Right atrium auricular region (tissue), 2 donors: ENCODE measurements around the gene BEND7. TPM values are rescaled to one million over a fixed set of nuclear protein-coding genes. Genes with fewer than 3 reads are reported as not detected.

Experiments
- DNase-seq: peaks from one replicate; pipeline ENCODE4 v3.0.0-alpha.2; 2019; ENCODE audit warnings: low spot score
- H3K27ac ChIP-seq, 2 donors: fragments of 200-600 bp; sonication (generic); 1 replicate in 1 of 2; 2 replicates in 1 of 2; pipeline ENCODE4 v1.5.1; 2016 to 2019
- H3K27me3 ChIP-seq, 2 donors: fragments of 200-600 bp; sonication (generic); one replicate each; pipeline versions ENCODE4 v1.5.1 to v1.6.0; 2017 to 2019
- H3K36me3 ChIP-seq: fragments of 200-600 bp; sonication (generic); one replicate; pipeline ENCODE4 v1.5.1; 2016
- H3K4me1 ChIP-seq, 2 donors: fragments of 200-600 bp; sonication (generic); one replicate each; pipeline versions ENCODE4 v1.5.1 to v1.6.0; 2017 to 2019
- H3K4me3 ChIP-seq, 2 donors: fragments of 200-600 bp; sonication (generic); 1 replicate in 1 of 2; 2 replicates in 1 of 2; pipeline ENCODE4 v1.5.1; 2017 to 2019; ENCODE audit warnings: mild to moderate bottlenecking in 1 of 2, moderate library complexity in 1 of 2
- H3K9me3 ChIP-seq, 2 donors: fragments of 200-600 bp; sonication (generic); one replicate each; pipeline ENCODE4 v1.5.1; 2019
- CTCF ChIP-seq, 2 donors: fragments of 200-600 bp; sonication (generic); IDR thresholded peaks; one replicate each; pipeline ENCODE4 v1.5.1; 2019; ENCODE audit warnings: antibody characterized with exemption in 2 of 2
- total RNA-seq, 2 donors: library from RNA; depleted of rRNA; stranded (reverse); fragments of >200 nt; gene quantifications; one replicate each; pipeline ENCODE4 v1.1.0, GENCODE V29; 2016

The BEND7 gene
- total RNA-seq, 2 donors from 2014 or later: 11.5 to 11.6 TPM

GRCh38 chr10:13511409-13511808 lies 17.4 kb downstream of the BEND7 start:
- H3K36me3 ChIP-seq: no peaks in the 10 kb centered on the region
- no peak overlapping the region for H3K27ac ChIP-seq
- no peak for DNase-seq
- no peak for TF ChIP-seq CTCF (IDR thresholded peaks at IDR 0.05)
- no peaks in the 10 kb centered on the region for H3K27me3 ChIP-seq
- H3K4me1 ChIP-seq: no peaks in the 10 kb centered on the region
- H3K9me3 ChIP-seq: no peaks in the 10 kb centered on the region
- H3K4me3 ChIP-seq: no peak overlapping the region

- H3K36me3 ChIP-seq: no peaks in the 10 kb centered on the region
- no peak overlapping the region for H3K4me3 ChIP-seq
- no peak overlapping the region for H3K27ac ChIP-seq
- H3K4me1 ChIP-seq: peaks cover 0 to 8% of the 10 kb centered on the region in 2 donors
- no peaks in the 10 kb centered on the region for H3K9me3 ChIP-seq
- TF ChIP-seq CTCF (IDR thresholded peaks at IDR 0.05): no peak
- no peak for DNase-seq
- no peaks in the 10 kb centered on the region for H3K27me3 ChIP-seq
These were observed 23.6 kb downstream of the BEND7 start for GRCh38 chr10:13505052-13505680.

GRCh38 chr10:13503745-13504463 lies 24.9 kb downstream of the BEND7 start:
- Histone ChIP-seq H3K4me1 (peaks cover 0 to 8% of the 10 kb centered on the region in 2 donors), H3K27me3 (no peaks in the 10 kb centered on the region), H3K9me3 (no peaks in the 10 kb centered on the region), H3K4me3 (no peak overlapping the region), H3K36me3 (no peaks in the 10 kb centered on the region), H3K27ac (no peak overlapping the region)
- no peak for TF ChIP-seq CTCF (IDR thresholded peaks at IDR 0.05)
- no peak for DNase-seq

- Histone ChIP-seq H3K9me3 (no peaks in the 10 kb centered on the region), H3K36me3 (no peaks in the 10 kb centered on the region), H3K27ac (no peak overlapping the region), H3K4me3 (no peak overlapping the region), H3K27me3 (no peaks in the 10 kb centered on the region), H3K4me1 (peaks cover 0 to 8% of the 10 kb centered on the region in 2 donors)
- DNase-seq: no peak
- TF ChIP-seq CTCF (IDR thresholded peaks at IDR 0.05): no peak
These were observed 26.4 kb downstream of the BEND7 start for GRCh38 chr10:13502380-13502779.

- no peak overlapping the region for H3K27ac ChIP-seq
- H3K9me3 ChIP-seq: no peaks in the 10 kb centered on the region
- no peak for DNase-seq
- H3K4me3 ChIP-seq: no peak overlapping the region
- H3K36me3 ChIP-seq: no peaks in the 10 kb centered on the region
- TF ChIP-seq CTCF (IDR thresholded peaks at IDR 0.05): no peak
- H3K4me1 ChIP-seq: peaks cover 0 to 8% of the 10 kb centered on the region in 2 donors
- H3K27me3 ChIP-seq: no peaks in the 10 kb centered on the region
These were observed 28.6 kb downstream of the BEND7 start for GRCh38 chr10:13500201-13500600.
